GM12872 (cell line): ENCODE data around the gene SLC3A2.

Experiments used
- TF ChIP-seq, protein P1 (sequence below): IDR thresholded peaks from 3 replicates; pipeline ENCODE4 v1.5.1; 2011; ENCODE audit warnings: low read depth, mild to moderate bottlenecking, low read length, moderate library complexity; ENCODE audit not compliant: insufficient read depth

SLC3A2 gene

DNA sequence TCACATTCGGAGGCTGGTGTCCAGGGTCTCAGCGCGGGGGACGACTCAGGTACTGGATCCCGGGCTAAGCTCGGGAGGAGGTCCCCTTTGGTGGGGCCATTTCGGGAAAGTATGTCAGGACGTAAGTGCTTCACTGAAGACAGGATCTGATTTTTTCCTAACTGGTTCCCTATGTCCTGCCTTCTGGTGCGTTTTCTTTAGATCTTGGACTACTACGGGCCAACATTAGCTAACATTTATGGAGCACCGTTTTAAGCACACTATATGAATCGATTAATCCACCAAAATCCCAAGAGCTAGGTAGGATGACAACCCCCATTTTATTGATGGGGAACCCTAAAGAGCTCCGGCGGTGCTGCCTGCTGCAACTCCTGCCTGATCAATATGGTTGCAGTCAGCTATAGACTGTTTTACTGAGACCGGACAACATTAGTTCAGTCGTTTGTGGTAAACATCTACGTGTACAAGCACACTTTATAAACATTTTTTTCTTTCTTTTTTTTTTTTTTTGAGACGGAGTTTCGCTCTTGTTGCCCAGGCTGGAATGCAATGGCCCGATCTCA lies 24.3 kb upstream of the SLC3A2 start:
- TF ChIP-seq, protein P1, sequence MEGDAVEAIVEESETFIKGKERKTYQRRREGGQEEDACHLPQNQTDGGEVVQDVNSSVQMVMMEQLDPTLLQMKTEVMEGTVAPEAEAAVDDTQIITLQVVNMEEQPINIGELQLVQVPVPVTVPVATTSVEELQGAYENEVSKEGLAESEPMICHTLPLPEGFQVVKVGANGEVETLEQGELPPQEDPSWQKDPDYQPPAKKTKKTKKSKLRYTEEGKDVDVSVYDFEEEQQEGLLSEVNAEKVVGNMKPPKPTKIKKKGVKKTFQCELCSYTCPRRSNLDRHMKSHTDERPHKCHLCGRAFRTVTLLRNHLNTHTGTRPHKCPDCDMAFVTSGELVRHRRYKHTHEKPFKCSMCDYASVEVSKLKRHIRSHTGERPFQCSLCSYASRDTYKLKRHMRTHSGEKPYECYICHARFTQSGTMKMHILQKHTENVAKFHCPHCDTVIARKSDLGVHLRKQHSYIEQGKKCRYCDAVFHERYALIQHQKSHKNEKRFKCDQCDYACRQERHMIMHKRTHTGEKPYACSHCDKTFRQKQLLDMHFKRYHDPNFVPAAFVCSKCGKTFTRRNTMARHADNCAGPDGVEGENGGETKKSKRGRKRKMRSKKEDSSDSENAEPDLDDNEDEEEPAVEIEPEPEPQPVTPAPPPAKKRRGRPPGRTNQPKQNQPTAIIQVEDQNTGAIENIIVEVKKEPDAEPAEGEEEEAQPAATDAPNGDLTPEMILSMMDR: no peak

DNA sequence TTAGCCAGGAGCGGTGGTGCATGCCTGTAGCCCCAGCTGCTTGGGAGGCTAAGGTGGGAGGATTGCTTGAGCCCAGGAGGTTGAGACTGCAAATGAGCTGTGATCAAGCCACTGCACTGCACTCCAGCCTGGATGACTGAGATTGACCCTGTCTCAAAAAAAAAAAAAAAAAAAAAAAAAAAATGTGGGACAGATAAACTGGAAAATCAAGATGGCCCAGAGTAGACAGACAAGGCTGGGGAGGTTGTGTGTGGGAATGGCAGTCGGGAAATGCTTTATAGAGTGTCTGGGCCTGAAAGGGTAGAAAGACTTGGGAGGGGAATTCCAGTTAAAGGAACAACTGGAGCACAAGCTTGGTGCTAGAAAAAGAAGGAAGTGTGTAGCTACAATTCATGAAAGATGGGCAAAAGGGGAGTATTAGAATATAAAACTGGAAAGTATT lies 23.1 kb upstream of the SLC3A2 start:
- TF ChIP-seq, protein P1: no peak

DNA sequence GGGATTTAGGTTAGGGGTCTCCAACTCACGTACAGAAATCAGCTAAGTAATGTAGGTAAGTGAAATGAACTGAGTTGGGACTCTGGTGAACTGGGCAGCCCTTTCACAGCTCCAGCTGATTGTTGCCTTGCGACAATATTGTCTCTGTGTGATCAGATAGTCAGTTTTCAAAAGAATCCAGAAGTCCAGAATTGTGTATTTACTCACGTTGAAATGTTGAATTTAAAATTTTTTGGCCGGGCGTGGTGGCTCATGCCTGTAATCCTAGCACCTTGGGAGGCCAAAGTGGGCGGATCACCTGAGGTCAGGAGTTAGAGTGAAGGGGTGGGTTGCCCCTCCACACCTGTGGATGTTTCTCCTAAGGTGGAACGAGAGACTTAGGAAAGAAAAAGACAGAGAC lies 22.5 kb upstream of the SLC3A2 start:
- TF ChIP-seq, protein P1: no peak

DNA sequence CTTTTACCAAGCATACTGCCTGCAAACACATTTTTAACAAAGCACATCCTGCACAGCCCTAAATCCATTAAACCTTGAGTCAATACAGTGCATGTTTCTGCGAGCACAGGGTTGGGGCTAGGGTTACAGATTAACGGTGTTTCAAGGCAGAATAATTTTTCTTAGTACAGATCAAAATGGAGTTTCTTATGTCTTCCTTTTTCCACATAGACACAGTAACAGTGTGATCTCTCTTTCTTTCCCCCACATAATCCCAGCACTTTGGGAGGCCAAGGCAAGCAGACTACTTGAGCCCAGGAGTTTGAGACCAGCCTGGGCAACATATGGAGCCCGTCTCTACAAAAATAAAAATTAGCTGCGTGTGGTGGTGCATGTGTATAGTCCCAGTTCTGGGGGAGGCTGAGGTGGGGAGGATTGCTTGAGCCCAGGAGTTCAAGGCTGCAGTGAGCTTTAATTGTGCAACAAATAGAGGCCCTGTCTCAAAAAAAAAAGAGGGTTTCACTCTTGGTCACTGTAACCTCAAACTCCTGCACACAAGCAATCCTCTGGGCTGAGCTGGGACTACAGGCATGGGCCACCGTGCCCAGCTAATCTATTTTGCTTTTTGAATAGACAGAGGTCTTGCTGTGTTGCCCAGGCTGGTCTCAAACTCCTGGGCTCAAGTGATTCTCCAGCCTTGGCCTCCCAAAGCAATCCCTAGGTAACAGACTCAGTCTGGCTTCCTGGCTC lies 19.7 kb upstream of the SLC3A2 start:
- TF ChIP-seq, protein P1: no peak

DNA sequence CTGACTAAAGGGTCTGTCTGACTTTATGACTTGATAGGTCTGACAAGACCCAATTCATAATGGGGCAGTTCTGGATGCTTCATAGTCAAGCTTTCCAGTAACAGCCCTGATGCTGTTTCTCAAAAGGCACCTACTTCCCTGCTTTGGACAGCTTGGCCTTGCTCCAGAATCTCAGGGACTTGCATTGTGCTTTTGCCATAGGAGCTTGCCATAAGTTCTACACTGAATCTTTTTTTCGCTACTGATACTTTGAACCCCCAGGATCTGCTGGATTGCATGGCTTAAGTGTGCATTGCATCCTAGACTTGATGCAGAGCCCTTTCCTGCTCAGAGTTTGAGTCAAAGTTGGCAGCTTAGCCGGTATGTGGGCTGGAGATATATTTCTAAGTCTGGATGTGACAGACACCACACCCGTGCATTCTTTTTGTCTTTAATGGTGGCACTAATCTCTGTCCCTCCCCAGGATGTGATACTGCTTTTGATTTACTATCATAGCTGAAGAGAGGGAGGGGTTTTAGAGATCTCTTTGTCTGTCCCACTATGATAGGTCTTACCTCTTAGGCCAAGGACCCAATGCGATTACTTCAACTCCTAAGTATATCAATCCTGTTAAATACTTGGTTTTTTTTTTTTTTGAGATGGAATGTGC lies 16.9 kb upstream of the SLC3A2 start:
- TF ChIP-seq, protein P1: no peak

DNA sequence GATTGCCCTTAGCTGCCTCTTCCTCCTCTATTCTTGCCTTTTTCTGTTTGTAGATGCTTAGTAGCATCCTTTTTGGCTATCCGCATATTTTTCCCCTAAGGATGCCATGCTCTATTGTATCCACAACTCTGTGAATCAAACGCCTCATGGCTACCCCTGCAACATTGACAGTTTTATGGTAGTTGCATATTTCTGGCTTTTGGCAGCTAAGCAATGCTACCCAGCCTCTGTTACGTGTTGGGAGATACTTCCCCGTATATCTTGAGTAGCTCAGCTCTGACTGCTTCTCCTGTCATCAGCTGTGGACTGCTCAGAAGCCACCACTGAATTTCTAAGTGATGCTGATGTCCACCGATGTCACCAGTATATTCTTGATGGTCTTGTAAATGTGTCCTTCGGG lies 15.1 kb upstream of the SLC3A2 start:
- TF ChIP-seq, protein P1: no peak

DNA sequence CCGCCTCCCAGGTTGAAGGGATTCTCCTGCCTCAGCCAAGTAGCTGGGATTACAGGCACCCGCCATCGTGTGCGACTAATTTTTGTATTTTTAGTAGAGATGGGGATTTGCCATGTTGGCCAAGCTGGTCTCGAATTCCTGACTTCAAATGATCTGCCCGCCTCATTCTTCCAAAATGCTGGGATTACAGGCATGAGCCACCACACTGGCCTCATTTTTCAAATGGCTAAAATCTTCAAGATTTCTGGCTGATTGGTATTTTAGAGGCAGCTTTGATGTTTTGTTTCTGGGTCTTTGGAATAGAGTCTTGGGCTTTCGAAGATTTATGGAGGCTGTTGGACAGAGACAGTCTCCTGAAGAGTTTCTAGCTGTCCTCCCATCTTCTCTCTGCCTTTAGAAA lies 5.8 kb upstream of the SLC3A2 start:
- TF ChIP-seq, protein P1: no peak
